Adrenal gland (tissue), 5 donors: ENCODE data around the gene KRT222.

Experiments
- POLR2A ChIP-seq, 2 donors: fragments of 450-650 bp; IDR thresholded peaks; one replicate each; pipeline ENCODE4 v1.6.1; 2017; ENCODE audit warnings: antibody characterized with exemption in 2 of 2, mild to moderate bottlenecking in 2 of 2, moderate library complexity in 1 of 2
- TF ChIP-seq, protein P1 (sequence below), 6 experiments: fragments of 450-650 bp in 4 of 6; fragments of 200-600 bp in 2 of 6; sonication (generic) in 1 of 6; IDR thresholded peaks; 1 replicate in 5 of 6; 2 replicates in 1 of 6; pipeline versions ENCODE4 v1.5.1 to v1.8.0; 2016 to 2021; ENCODE audit warnings: antibody characterized with exemption in 6 of 6, mild to moderate bottlenecking in 2 of 6, moderate library complexity in 1 of 6
- donor health status: DM: no; HTN: no; CAD: no.

DNA sequence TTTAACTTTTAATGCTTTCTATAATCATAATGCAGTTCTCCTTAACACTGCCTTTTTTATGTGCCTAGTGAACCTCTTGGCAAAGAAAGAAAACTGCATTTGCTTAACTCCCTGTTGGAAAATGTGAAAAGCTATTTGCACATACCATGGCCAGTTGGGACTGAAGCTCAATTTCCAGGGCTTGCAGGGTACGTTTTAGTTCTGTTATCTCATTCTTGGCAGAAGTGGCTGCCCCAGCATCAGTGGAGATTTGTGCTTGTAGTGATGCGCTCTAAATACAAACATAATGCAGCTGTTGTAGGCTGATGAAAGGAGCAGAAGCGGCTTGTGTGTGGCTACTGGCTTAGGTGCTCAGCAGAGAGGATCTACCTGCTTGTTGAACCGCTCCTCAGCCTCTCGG, 34.9 kb upstream of the KRT222 start:
- TF ChIP-seq, protein P1, sequence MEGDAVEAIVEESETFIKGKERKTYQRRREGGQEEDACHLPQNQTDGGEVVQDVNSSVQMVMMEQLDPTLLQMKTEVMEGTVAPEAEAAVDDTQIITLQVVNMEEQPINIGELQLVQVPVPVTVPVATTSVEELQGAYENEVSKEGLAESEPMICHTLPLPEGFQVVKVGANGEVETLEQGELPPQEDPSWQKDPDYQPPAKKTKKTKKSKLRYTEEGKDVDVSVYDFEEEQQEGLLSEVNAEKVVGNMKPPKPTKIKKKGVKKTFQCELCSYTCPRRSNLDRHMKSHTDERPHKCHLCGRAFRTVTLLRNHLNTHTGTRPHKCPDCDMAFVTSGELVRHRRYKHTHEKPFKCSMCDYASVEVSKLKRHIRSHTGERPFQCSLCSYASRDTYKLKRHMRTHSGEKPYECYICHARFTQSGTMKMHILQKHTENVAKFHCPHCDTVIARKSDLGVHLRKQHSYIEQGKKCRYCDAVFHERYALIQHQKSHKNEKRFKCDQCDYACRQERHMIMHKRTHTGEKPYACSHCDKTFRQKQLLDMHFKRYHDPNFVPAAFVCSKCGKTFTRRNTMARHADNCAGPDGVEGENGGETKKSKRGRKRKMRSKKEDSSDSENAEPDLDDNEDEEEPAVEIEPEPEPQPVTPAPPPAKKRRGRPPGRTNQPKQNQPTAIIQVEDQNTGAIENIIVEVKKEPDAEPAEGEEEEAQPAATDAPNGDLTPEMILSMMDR (IDR thresholded peaks at IDR 0.05): no peak
- TF ChIP-seq POLR2A (IDR thresholded peaks at IDR 0.05): no peak
